HG03064 (cell line): Measurements from ENCODE around the gene TTLL11.

Experiments
- ATAC-seq: cut with Tn5 transposase; IDR thresholded peaks from one replicate; pipeline ENCODE4 v1.9.1; 2021; ENCODE audit warnings: low read depth; ENCODE audit not compliant: unreplicated experiment

TTLL11 gene

GRCh38 chr9:121865884-121866283 lies 227.2 kb downstream of the TTLL11 start:
- no peak for ATAC-seq

- ATAC-seq: no peak
Measured at GRCh38 chr9:121865060-121865459, 228.0 kb downstream of the TTLL11 start.

GRCh38 chr9:121863955-121864354 lies 229.2 kb downstream of the TTLL11 start:
- ATAC-seq: no peak

GRCh38 chr9:121862371-121863332 lies 230.5 kb downstream of the TTLL11 start:
- no peak for ATAC-seq

GRCh38 chr9:121861501-121862180 lies 231.5 kb downstream of the TTLL11 start:
- no peak for ATAC-seq

GRCh38 chr9:121860744-121861143 lies 232.4 kb downstream of the TTLL11 start:
- ATAC-seq: no peak

GRCh38 chr9:121860213-121860612 lies 232.9 kb downstream of the TTLL11 start:
- ATAC-seq: no peak

- ATAC-seq: no peak
Measured at GRCh38 chr9:121859646-121860045, 233.5 kb downstream of the TTLL11 start.

GRCh38 chr9:121858788-121859187 lies 234.3 kb downstream of the TTLL11 start:
- no peak for ATAC-seq

GRCh38 chr9:121857928-121858327 lies 235.2 kb downstream of the TTLL11 start:
- ATAC-seq: no peak

- ATAC-seq: no peak
Measured at GRCh38 chr9:121855476-121855875, 237.6 kb downstream of the TTLL11 start.

GRCh38 chr9:121853617-121854395 lies 239.3 kb downstream of the TTLL11 start:
- no peak for ATAC-seq

- ATAC-seq: no peak
Measured at GRCh38 chr9:121852651-121853616, 240.2 kb downstream of the TTLL11 start.

GRCh38 chr9:121852241-121852640 lies 240.9 kb downstream of the TTLL11 start:
- ATAC-seq: no peak

- ATAC-seq: no peak
Measured at GRCh38 chr9:121851641-121852091, 241.4 kb downstream of the TTLL11 start.

GRCh38 chr9:121850366-121850765 lies 242.7 kb downstream of the TTLL11 start:
- no peak for ATAC-seq

GRCh38 chr9:121849554-121849953 lies 243.6 kb downstream of the TTLL11 start:
- no peak for ATAC-seq

GRCh38 chr9:121844562-121844961 lies 248.5 kb downstream of the TTLL11 start:
- ATAC-seq: no peak

- ATAC-seq: no peak
Measured at GRCh38 chr9:121844098-121844497, 249.0 kb downstream of the TTLL11 start.

GRCh38 chr9:121842612-121842978 lies 250.5 kb downstream of the TTLL11 start:
- no peak for ATAC-seq
